BE2C (cell line): Measurements from ENCODE around the gene LMBR1L.
"Not testable (repeated sequence)": the region's sequence is repeated elsewhere in the genome, so short reads cannot be mapped to it uniquely, and the experiment has no call there.

Source experiments
- DNase-seq: peaks from one replicate; pipeline ENCODE4 v3.0.0-alpha.2; 2020
- H3K27me3 ChIP-seq: fragments of 250-450 bp; sonication (Bioruptor Pico); 2 replicates; pipeline ENCODE4 v1.5.1; 2020; ENCODE audit warnings: mild to moderate bottlenecking
- H3K36me3 ChIP-seq: fragments of 250-450 bp; sonication (Bioruptor Pico); 2 replicates; pipeline ENCODE4 v1.5.1; 2020; ENCODE audit warnings: mild to moderate bottlenecking
- H3K4me1 ChIP-seq: fragments of 250-450 bp; sonication (Bioruptor Pico); 2 replicates; pipeline ENCODE4 v1.5.1; 2020
- H3K4me3 ChIP-seq: 2 replicates; pipeline ENCODE4 v1.5.1; 2011; ENCODE audit warnings: low read depth, low read length
- H3K9me3 ChIP-seq: fragments of 250-450 bp; sonication (Bioruptor Pico); 2 replicates; pipeline ENCODE4 v1.5.1; 2020
- CTCF ChIP-seq: IDR thresholded peaks from 2 replicates; pipeline ENCODE4 v1.5.1; 2012; ENCODE audit warnings: mild to moderate bottlenecking, low read depth, low read length

Gene LMBR1L

GRCh38 chr12:49131894-49132461 is 21.3 kb upstream of the LMBR1L start:
- peaks cover 7% of the 10 kb centered on the region; the same call in 1 of the 2 replicates for H3K4me1 ChIP-seq
- TF ChIP-seq CTCF = no peak
- no peaks in the 10 kb centered on the region for H3K9me3 ChIP-seq
- H3K4me3 ChIP-seq = peak overlapping the region; percentile 62
- H3K36me3 ChIP-seq = peaks cover 38% of the 10 kb centered on the region
- no peaks in the 10 kb centered on the region for H3K27me3 ChIP-seq
- DNase-seq = no peak

- peaks cover 41% of the 10 kb centered on the region for H3K36me3 ChIP-seq
- TF ChIP-seq CTCF = no peak
- H3K27me3 ChIP-seq = no peaks in the 10 kb centered on the region
- H3K4me3 ChIP-seq = peak within 1 kb of the TSS; percentile 99
- peak; percentile 95 for DNase-seq
- no peaks in the 10 kb centered on the region for H3K9me3 ChIP-seq
- peaks cover 7% of the 10 kb centered on the region; the same call in 1 of the 2 replicates for H3K4me1 ChIP-seq
Measured at GRCh38 chr12:49131051-49131893, 20.6 kb upstream of the LMBR1L start, which contains the start of gene TUBA1B. Gene TUBA1B (minus strand): TSS chr12:49131395. CDS start chr12:49131300, 95 bp downstream.

GRCh38 chr12:49130151-49131050 is 19.8 kb upstream of the LMBR1L start:
- Histone ChIP-seq H3K4me3 (peak overlapping the region; percentile 99), H3K27me3 (no peaks in the 10 kb centered on the region), H3K9me3 (no peaks in the 10 kb centered on the region), H3K4me1 (peaks cover 7% of the 10 kb centered on the region; the same call in 1 of the 2 replicates), H3K36me3 (peaks cover 41% of the 10 kb centered on the region)
- DNase-seq = peak; percentile 97
- TF ChIP-seq CTCF = peak; percentile 88

- H3K9me3 ChIP-seq = no peaks in the 10 kb centered on the region
- peaks cover 7% of the 10 kb centered on the region; the same call in 1 of the 2 replicates for H3K4me1 ChIP-seq
- H3K36me3 ChIP-seq = peaks cover 41% of the 10 kb centered on the region
- TF ChIP-seq CTCF = no peak
- no peak for DNase-seq
- peak overlapping the region; percentile 99 for H3K4me3 ChIP-seq
- H3K27me3 ChIP-seq = no peaks in the 10 kb centered on the region
Measured at GRCh38 chr12:49129332-49130150, 18.9 kb upstream of the LMBR1L start.

- DNase-seq, H3K4me3 ChIP-seq, H3K9me3 ChIP-seq, H3K27me3 ChIP-seq, H3K4me1 ChIP-seq: not testable (repeated sequence)
- peaks cover 41% of the 10 kb centered on the region for H3K36me3 ChIP-seq
Measured at GRCh38 chr12:49127971-49128370, 17.3 kb upstream of the LMBR1L start.
